Esophagus muscularis mucosa (tissue), 4 donors: ENCODE results near the gene RAB10. TPM values are rescaled to one million over a fixed set of nuclear protein-coding genes. Genes with fewer than 3 reads are reported as not detected.
A peak's percentile ranks its signal among the peaks of the same experiment; 100 is the strongest.

Source experiments
- DNase-seq: peaks from one replicate; pipeline ENCODE4 v3.0.0-alpha.2; 2017; ENCODE audit errors: extremely low spot score
- H3K27ac ChIP-seq, 4 donors: fragments of 200-600 bp; sonication (generic); replicated peaks in 1 of 4; 1 replicate in 3 of 4; 2 replicates in 1 of 4; pipeline ENCODE4 v1.5.1; 2016 to 2019; ENCODE audit warnings: mild to moderate bottlenecking in 1 of 4
- H3K27me3 ChIP-seq, 4 donors: fragments of 200-600 bp; sonication (generic); one replicate each; pipeline versions ENCODE4 v1.5.1 to v1.6.0; 2016 to 2019
- H3K36me3 ChIP-seq, 4 donors: fragments of 200-600 bp; sonication (generic); one replicate each; pipeline ENCODE4 v1.5.1; 2016 to 2019
- H3K4me1 ChIP-seq, 4 donors: fragments of 200-600 bp; sonication (generic); one replicate each; pipeline ENCODE4 v1.5.1; 2016 to 2019
- H3K4me3 ChIP-seq, 4 donors: fragments of 200-600 bp; sonication (generic); 1 replicate in 2 of 4; 2 replicates in 2 of 4; pipeline ENCODE4 v1.5.1; 2016 to 2019; ENCODE audit warnings: mild to moderate bottlenecking in 4 of 4, moderate library complexity in 1 of 4
- H3K9me3 ChIP-seq, 4 donors: fragments of 200-600 bp; sonication (generic); 1 replicate in 3 of 4; 2 replicates in 1 of 4; pipeline ENCODE4 v1.5.1; 2016 to 2019
- CTCF ChIP-seq, 3 experiments: fragments of 200-600 bp in 2 of 3; fragments of 450-650 bp in 1 of 3; sonication (generic) in 2 of 3; IDR thresholded peaks; one replicate each; pipeline ENCODE4 v1.5.1; 2017 to 2019; ENCODE audit warnings: antibody characterized with exemption in 3 of 3, mild to moderate bottlenecking in 2 of 3, moderate library complexity in 1 of 3
- EP300 ChIP-seq: sonication (generic); formaldehyde crosslinking; IDR thresholded peaks from one replicate; pipeline ENCODE4 v1.6.1; 2017; ENCODE audit warnings: antibody characterized with exemption
- POLR2A ChIP-seq: fragments of 450-650 bp; IDR thresholded peaks from one replicate; pipeline ENCODE4 v1.6.1; 2017; ENCODE audit warnings: antibody characterized with exemption, moderate library complexity, mild to moderate bottlenecking, low read depth
- POLR2AphosphoS5 ChIP-seq, 2 donors: sonication (generic); formaldehyde crosslinking; IDR thresholded peaks; one replicate each; pipeline ENCODE4 v1.6.1; 2017; ENCODE audit warnings: antibody characterized with exemption in 2 of 2
- WGBS: methylation state at CpG from one replicate; pipeline ENCODE4 v1.1.5; 2018; 5-methylcytosine and 5-hydroxymethylcytosine counted together
- intact Hi-C: fragments of 100-400 bp; cut with DNase I; formaldehyde crosslinking; loops from one replicate; pipeline ENCODE4 v1.15.1; 2023
- total RNA-seq, 4 donors: library from RNA; depleted of rRNA; stranded (reverse); fragments of >200 nt; gene quantifications; one replicate each; pipeline versions ENCODE4 v1.1.0 to v1.2.1, GENCODE V29; 2016

Gene RAB10
- total RNA-seq, 4 donors from 2014 or later: 91.0 to 106 (median 98.1) TPM

GRCh38 chr2:26169681-26170414 lies 136.0 kb downstream of the RAB10 start:
- no peaks in the 10 kb centered on the region for H3K9me3 ChIP-seq
- H3K4me1 ChIP-seq: peaks cover 11 to 20% (median 19%) of the 10 kb centered on the region in 4 donors
- no peak overlapping the region for H3K27ac ChIP-seq
- intact Hi-C loops: no loop called here
- no peak overlapping the region for H3K4me3 ChIP-seq
- TF ChIP-seq POLR2AphosphoS5 (IDR thresholded peaks at IDR 0.05) (no peak), POLR2A (no peak), CTCF (IDR thresholded peaks at IDR 0.05) (no peak), EP300 (no peak)
- WGBS: 87% methylated on average over 14 of the region's 14 CpGs
- peaks cover 0 to 27% (median 20%) of the 10 kb centered on the region in 4 donors for H3K27me3 ChIP-seq
- H3K36me3 ChIP-seq: no peaks in the 10 kb centered on the region
- no peak for DNase-seq

- H3K9me3 ChIP-seq: no peaks in the 10 kb centered on the region
- H3K4me3 ChIP-seq: no peak overlapping the region
- WGBS: 93% methylated on average over 9 of the region's 9 CpGs
- peaks cover 11 to 20% (median 19%) of the 10 kb centered on the region in 4 donors for H3K4me1 ChIP-seq
- H3K36me3 ChIP-seq: no peaks in the 10 kb centered on the region
- TF ChIP-seq POLR2AphosphoS5 (IDR thresholded peaks at IDR 0.05): no peak
- TF ChIP-seq EP300: no peak
- TF ChIP-seq CTCF (IDR thresholded peaks at IDR 0.05): no peak
- TF ChIP-seq POLR2A: no peak
- DNase-seq: no peak
- no peak overlapping the region for H3K27ac ChIP-seq
- intact Hi-C loops: no loop called here
- peaks cover 0 to 37% (median 23%) of the 10 kb centered on the region in 4 donors for H3K27me3 ChIP-seq
Measured at GRCh38 chr2:26170795-26171194, 136.9 kb downstream of the RAB10 start.

- TF ChIP-seq CTCF (IDR thresholded peaks at IDR 0.05) (no peak), POLR2AphosphoS5 (IDR thresholded peaks at IDR 0.05) (no peak), POLR2A (no peak), EP300 (no peak)
- Histone ChIP-seq H3K36me3 (no peaks in the 10 kb centered on the region), H3K4me3 (peak overlapping the region; percentile 51 to 60 (median 55)), H3K27me3 (peaks cover 0 to 45% (median 23%) of the 10 kb centered on the region in 4 donors), H3K27ac (no peak overlapping the region), H3K9me3 (no peaks in the 10 kb centered on the region), H3K4me1 (peaks cover 11 to 20% (median 19%) of the 10 kb centered on the region in 4 donors)
- 57% methylated on average over 14 of the region's 56 CpGs for WGBS
- DNase-seq: no peak
- intact Hi-C loops: no loop called here
Measured at GRCh38 chr2:26172189-26172870, 138.4 kb downstream of the RAB10 start.

- H3K27me3 ChIP-seq: peaks cover 0 to 45% (median 23%) of the 10 kb centered on the region in 4 donors
- H3K9me3 ChIP-seq: no peaks in the 10 kb centered on the region
- H3K4me1 ChIP-seq: peaks cover 11 to 20% (median 19%) of the 10 kb centered on the region in 4 donors
- H3K36me3 ChIP-seq: no peaks in the 10 kb centered on the region
- intact Hi-C loops: no loop called here
- no peak within 1 kb of the TSS for H3K27ac ChIP-seq
- DNase-seq: no peak
- peak within 1 kb of the TSS; percentile 51 to 60 (median 55) for H3K4me3 ChIP-seq
- no peak for TF ChIP-seq CTCF (IDR thresholded peaks at IDR 0.05)
- no peak for TF ChIP-seq POLR2AphosphoS5 (IDR thresholded peaks at IDR 0.05)
- no peak for TF ChIP-seq POLR2A
- TF ChIP-seq EP300: no peak
- WGBS: 1% methylated on average over 12 of the region's 102 CpGs
Measured at GRCh38 chr2:26172871-26173775, 139.2 kb downstream of the RAB10 start, which contains the start of gene GAREM2. GAREM2 (plus strand) TSS chr2:26173088; CDS start chr2:26173221, 133 bp downstream.
